NCI-H2107 (cell line): Measurements from ENCODE around the gene ANKRD1.
"Not testable (repeated sequence)": the region's sequence is repeated elsewhere in the genome, so short reads cannot be mapped to it uniquely, and the experiment has no call there.

Experiments used
- DNase-seq: peaks from one replicate; lab custom pipeline; 2025; lab: John Stamatoyannopoulos, UW

ANKRD1 gene

DNA sequence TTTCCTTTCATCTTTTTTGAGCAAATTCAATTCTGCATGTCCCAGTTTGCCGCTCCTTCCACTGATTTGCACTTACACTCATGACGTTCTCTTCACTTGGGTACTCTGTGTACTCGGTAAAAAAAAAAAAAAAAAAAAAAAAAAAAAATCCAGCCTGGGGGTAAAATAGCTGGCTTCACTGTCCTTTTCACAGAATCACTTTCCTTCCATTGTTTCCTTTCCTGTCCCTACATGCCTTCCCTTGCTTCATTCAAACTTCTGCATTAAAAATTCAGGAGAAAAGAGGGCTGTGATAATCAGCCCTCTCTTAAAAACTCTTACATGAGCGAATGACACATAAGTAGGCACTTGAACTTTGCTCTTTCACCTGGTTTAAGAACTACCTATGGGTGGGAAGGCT, 8.7 kb downstream of the ANKRD1 start:
- no peak for DNase-seq

DNA sequence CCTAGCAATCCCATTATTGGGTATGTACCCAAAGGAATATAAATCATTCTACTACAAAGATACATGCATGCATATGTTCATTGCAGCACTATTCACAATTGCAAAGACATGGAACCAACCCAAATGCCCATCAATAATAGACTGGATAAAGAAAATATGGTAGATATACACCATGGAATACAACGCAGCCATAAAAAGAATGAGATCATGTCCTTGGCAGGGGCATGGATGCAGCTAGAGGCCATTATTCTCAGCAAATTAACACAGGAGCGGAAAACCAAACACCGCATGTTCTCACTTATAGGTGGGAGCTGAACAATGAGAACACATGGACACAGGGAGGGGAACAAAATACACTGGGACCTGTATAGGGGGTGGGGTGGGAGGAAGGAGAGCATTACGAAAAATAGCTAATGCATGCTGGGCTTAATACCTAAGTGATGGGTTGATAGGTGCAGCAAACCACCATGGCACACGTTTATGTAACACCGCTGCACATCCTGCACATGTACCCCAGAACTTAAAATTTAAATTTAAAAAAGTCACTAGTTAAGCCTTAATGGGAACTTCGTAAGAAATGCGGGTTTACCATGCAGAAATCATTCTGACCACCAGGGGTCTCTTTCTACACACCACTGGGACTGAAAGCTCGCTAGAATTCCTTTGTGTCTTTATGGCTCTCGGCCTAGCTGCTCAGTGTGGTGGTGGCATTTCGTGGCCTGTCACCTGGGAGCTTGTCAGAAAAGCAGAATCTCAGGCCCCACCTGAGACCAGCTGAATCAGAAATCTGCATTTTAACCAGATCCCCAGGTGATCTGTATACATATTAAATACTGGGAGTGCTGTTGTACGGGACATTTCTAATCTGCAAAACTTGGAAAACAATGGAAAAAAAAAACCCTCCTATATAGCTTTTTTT, 9.5 kb downstream of the ANKRD1 start:
- DNase-seq = peak; percentile 13

DNA sequence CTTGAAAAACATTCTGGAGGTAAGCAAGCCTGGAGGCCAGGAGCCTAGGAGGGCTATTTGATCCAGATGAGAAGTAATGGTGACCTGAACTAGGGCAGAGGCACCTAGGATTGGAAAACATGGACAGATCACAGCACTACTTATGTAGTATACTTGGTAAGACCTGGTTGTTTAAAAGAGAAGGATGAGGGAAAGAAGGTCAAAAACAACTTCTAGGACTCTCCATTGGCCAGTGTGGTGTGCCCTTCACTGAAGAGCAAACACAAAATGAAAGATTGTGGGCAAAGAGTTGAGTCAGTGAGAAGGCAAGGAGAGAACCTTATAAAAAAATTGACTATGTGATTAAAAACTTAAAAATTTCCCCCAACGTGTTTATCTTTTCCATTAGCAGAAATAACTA, 14.3 kb downstream of the ANKRD1 start:
- DNase-seq = no peak

DNA sequence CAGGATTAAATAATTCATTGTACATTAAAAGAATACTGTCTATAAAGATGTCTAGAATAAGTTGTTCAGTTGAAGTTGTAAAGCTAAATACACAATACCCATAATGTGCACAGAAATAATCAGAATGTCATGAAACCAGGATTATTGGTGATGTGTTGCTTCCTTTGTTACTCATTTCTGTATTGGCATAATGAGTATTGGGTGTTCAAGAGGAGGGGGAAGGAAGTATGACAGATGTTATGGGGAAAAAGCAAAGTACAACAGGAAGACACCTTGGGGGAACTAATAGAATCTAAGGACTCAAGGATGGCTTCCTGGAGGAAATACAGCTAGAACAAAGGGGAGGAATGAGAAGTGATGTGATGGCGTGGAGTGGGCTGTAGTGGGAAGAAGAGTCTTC, 15.0 kb downstream of the ANKRD1 start:
- no peak for DNase-seq

DNA sequence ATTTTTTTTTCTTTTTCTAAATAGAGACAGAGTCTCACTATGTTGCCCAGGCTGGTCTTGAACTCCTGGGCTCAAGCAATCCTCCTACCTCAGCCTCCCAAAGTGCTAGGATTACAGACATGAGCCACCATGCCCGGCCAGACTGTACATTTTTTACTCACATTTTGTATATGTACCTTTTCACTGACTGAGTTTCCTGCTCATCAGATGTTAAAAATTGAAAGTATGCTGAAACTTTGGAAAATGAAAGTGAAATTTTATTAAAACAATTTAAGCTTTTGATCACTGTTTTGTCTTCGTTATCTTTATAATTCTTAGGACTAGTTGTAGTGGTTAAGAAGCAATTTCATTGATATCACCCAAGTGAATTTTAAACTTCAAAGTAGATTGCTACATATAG, 24.0 kb downstream of the ANKRD1 start:
- DNase-seq = not testable (repeated sequence)

DNA sequence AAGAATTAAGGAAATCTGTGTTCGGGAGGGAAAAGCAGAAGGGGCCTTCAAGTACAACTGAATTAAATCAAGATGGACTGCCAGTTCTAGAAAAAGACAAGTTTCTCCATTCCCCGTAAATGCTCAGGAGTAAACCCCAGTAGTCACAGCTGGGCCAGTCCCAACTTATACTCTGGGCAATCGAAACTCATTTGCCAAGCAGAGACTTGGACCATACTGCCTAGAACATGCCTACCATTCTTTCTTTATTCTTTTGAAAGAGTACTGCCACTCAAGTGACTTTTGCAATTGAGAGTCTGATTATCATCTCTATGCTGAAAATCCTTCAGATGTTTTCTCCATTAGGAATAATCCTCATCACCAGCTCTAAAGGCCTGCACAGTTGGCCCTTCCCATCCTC, 27.7 kb downstream of the ANKRD1 start:
- DNase-seq = no peak

DNA sequence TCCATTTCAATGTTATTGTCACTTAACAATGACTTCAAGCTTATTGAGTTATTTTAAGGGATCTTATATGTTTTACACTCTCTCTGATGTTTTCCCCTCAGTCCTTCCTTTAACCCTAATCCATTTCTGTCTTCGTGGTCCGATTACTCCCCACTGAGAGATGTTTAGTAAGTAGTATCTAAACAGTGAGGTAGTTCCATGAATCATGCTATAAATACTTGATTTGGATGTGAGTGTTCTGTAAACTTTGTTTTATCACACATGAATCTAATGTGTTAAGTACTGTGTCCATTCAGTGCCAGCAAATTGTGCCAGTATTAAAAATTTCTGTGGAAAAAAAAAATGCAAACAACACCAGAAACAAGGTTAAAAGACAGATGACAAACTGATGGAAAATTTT, 30.5 kb downstream of the ANKRD1 start:
- no peak for DNase-seq

DNA sequence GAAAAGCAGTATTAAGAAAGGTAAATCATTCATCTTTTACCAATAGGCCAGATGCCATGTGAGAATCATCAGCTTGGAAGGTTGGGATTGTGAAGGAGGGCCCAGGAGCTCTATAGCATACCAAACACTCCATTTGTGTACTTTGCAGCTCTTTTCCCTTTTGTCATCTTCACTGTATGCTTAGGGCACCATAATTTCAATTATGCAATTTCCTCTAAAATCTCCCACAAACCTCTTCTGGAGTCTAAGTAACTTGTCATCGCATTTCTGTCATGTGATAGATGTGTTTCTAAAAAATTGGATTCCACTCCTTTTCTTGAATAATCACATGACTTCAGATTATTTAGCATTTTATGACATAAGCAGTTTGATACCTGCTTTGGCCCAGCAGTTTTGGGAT, 31.3 kb downstream of the ANKRD1 start:
- no peak for DNase-seq

DNA sequence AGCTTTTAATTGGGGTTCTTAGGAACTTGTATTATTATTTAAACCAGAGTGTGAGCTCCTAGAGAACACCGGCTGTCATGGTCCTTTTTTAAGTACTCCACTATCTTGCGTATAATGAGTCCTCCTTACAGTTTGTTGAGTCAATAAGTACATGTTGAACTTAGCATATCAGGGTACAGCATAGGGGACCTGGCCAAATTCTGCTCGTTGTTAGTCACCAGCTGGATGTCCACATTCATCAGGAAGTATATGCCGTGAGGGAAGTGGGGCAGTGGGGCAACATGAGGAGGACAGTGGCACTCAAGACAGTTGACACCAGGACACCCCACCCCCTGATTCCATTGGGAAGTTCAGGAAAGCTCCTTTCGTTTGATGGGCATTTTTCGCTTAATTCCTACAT, 32.5 kb downstream of the ANKRD1 start:
- DNase-seq = no peak

DNA sequence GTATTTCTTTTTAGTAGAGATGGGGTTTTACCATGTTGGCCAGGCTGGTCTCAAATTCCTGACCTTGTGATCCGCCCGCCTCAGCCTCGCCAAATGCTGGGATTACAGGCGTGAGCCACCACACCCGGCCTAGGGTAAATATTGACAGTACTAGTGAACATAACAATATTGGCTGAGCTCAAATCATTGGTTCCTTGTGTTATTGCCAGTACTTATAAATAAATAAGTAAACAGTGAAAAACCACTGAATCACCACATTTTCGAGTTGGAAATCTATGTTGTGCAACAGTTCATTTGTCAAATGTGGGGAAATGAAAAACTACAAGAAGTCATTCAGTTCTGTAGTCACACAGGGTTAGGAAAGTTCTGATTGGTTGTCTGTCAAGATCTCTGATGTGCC, 33.3 kb downstream of the ANKRD1 start:
- no peak for DNase-seq

DNA sequence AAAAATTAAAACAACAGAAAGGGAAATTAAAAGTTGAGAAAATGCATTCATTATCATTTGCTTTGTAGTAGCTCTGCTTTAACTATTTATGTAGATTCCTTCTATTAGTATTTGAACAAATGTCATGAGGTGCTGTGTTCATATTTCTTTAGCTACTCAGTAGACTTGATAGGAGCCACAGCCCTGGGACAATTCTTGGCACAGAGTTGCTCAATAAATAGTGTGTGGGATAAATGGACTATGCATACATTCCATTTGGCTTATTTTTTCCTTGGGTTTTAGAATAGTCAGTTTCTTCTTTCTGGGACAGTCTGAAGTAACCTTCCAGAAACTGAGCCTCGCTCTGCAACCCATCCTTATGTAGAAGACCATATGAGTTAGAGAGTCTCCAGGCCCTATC, 35.7 kb downstream of the ANKRD1 start:
- no peak for DNase-seq

DNA sequence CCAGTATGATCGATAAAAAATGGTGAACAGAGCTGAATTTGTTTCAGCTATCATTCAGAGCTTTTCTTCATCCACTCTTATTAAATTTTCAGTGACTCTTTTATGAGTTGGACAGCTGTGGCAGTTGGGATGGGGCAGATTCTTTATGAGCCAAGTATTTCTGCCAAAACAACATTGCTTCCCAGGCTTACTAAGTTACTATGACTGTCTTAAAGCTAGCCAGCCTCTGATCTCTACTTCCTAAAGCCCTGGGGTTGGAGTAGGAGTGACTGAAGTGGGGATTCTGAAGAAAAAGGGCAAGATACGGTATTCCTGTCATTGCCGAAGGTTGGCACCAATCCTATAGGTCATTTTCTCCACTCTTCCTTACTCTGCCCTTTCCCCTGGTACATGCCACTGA, 36.5 kb downstream of the ANKRD1 start:
- DNase-seq = no peak

DNA sequence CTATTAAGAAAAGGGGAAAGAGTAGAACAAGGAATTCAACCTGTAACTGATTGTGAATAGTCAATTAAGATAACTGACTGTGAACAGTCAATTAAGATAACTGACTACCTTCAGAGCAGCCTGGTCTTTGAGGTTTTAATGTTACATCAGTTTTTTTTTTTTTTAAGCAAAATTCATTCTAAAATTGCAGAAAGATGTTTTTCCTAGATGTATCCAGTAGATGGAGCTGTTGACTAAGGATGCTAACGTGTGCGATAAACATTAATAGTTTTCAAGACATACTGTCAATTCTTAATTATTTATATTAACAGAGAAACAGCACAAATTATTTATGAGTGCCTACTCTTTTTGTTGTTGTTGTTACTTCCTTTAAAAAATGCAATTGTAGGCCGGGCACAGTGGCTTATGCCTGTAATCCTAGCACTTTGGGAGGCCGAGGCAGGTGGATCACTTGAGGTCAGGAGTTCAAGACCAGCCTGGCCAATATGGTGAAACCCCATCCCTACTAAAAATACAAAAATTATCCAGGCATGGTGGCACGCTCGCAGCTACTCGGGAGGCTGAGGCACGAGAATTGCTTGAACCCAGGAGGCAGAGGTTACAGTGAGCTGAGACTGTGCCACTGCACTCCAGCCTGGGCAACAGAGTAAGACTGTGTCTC, 40.7 kb downstream of the ANKRD1 start:
- DNase-seq = not testable (repeated sequence)

DNA sequence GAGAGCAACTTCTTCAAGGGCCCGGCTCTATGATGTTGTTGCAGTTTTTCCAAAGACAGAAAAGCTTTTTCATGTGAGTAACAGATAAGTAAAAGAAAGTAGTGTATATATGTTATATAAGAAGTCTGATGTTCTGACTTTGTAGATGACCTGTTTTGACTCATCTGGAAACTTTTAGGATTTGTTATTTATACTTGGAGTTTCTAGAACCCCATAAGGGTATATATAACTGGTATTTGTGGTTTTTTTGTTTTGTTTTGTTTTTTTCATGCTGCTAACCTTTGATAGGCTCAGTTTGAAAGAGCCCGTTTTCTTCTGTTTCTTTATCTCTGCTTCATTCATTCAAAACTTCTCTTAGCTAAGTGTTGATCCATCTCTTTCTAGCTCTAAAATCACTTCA, 41.8 kb downstream of the ANKRD1 start:
- no peak for DNase-seq

DNA sequence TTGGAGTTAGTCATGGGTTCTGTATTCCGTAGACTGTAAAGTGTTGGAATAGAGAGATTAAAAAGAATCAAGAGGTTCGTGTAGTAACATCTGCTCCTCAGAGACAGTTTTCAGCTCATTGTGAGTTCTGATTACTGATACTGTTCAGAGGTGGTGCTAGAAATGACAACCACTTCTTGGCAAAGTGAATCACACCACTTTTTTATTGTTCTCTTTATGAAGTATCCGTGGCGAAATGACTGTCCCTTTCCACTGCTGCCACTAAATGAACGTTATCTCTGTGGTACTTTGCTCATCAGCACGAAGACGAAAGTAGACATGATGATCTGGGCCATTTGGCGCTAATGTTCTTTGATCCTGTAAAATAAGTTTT, 48.3 kb downstream of the ANKRD1 start:
- DNase-seq = no peak

DNA sequence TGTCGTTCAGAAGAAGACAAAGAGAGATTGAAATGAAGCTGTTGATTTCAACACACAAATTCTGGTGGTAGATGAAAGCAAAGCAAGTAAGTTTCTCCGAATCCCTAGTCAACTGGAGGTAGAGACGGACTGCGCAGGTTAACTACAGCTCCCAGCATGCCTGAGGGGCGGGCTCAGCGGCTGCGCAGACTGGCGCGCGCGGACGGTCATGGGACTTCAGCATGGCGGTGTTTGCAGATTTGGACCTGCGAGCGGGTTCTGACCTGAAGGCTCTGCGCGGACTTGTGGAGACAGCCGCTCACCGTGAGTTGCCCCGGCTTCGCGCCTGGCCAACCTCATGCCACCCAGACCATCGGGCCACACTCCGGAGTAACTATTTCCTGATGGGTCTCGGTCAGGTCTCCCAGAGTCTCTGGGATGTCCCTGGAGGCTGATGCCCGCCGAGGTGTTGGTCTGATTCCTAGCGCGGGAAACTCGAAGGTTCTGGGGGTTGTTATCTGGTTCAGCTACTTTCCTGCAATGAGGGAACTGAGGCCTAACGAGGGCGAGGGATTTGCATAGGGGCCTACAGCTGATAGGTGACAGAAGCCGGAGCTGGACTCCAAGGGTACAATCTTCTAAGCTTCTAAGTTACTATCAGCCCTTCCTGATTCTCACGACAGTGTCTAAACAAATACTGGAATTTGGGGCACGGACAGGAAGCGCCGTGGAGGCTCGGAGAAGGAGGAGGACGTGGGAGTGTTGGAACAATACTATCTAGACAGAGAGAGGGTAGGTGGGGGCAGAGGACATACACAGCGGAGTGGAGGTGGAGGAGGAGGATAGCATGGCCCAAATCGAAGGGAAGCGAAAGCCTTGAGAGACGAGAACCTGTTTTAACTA, 48.9 kb downstream of the ANKRD1 start, which contains the start of gene RPP30:
Gene RPP30 (plus strand): TSS at position 209 of the 882 bp plus-strand sequence. CDS start 13 bp downstream, at position 222.
- DNase-seq = no peak

DNA sequence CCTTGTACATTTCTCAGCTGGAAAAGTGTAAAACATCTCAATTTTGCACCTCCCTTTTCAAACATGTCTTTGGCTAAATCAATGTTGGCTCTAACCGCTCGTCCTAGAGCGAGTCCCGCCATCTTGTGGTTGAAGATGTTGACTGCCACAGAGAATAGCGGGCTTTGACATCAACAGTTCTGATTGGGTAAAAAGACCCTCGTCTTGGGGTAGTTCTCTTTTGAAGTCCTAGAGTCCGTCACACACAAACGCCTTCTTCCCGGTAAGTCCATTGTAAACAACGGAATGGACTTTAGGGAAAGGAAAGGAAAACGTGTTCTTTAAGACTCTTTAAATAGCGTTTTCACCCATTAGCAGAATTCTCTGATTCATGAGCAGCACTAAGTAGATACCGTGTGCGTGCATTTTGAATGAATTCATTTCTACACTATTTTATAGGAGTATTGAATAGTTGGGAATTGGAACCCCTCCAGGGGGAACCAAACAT, 49.6 kb downstream of the ANKRD1 start:
- DNase-seq = no peak

DNA sequence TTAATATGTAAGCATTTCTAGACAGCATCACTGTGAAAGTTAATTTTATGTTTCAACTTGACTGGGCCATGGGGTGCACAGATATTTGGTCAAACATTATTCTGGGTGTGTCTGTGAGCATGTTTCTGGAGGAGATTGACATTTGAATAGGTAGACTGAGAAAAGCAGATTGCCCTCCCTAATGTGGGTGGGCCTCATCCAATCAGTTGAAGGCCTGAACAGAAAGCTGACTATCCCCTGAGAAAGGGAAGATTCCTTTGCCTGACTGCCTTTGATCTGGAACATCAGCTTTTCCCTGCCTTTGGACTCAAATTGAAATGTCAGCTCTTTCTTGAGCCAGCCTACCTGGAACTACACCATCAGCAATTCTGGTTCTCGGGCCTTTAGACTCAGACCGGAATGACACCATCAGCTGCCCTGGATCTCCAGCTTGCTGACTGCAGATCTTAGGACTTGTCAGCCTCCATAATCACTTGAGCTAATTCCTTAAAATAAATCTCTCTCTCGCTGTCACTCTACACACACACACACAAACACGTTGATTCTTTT, 54.8 kb downstream of the ANKRD1 start:
- no peak for DNase-seq

DNA sequence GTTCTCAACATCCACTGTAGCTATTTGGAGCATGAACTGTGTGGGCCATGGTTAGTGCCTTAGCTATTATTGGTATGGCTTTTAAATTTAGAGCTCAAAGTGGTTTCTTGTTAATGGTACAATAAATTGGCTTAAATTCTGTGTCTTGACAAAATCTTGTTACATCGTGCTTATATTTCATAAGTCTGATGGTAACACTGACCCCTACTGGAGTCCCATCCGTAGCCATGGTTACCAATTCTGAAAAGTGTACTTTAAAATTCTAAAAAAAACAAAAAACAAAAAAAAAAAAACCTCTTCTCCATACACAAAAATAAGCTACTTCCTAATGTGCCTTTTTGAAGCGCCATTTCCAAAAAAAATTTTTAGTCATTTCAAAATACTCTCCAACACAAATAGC, 55.5 kb downstream of the ANKRD1 start:
- DNase-seq = no peak

DNA sequence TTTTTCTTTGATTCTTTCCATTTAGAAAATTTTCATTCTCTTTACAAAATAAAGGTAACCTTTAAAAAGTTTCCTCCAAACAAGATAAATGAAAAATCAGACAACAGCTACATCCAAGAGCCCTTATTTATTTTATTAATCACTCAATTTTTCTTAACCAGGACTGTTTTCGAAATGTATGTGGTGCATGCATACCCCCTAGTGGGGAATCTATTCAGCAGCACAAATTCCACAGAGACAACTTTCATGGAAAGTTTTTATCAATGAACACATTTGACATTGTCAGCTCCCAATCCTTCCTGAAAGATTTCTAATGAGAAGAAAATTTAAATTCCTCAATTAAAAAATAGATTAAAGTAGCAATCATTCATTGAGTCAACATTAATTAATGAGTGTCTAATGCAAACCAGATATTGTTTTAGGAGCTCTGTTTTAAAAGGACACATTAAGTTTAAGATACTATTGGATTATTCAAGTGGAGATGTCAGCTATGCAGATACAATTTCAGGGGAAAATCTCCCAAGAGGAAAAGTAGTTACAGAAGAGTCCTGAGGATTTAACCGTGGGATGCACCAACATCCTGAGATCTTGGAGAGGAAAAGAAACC, 57.9 kb downstream of the ANKRD1 start:
- no peak for DNase-seq
